Colonic mucosa (tissue), 4 donors: Measurements from ENCODE around the gene GGT7. TPM values are rescaled to one million over a fixed set of nuclear protein-coding genes. Genes with fewer than 3 reads are reported as not detected.

Experiments used
- DNase-seq: peaks from one replicate; pipeline ENCODE4 v3.0.0-alpha.2; 2020
- H3K27ac ChIP-seq: fragments of 200-600 bp; one replicate; pipeline ENCODE4 v1.8.0; 2021
- H3K27me3 ChIP-seq: fragments of 200-600 bp; one replicate; pipeline ENCODE4 v1.8.0; 2021
- H3K36me3 ChIP-seq: fragments of 200-600 bp; one replicate; pipeline ENCODE4 v1.8.0; 2021
- H3K4me1 ChIP-seq: fragments of 200-600 bp; one replicate; pipeline ENCODE4 v1.8.0; 2021; ENCODE audit warnings: mild to moderate bottlenecking
- H3K4me3 ChIP-seq: fragments of 200-600 bp; one replicate; pipeline ENCODE4 v1.8.0; 2021
- H3K9ac ChIP-seq, 2 donors: one replicate each; pipeline ENCODE4 v1.7.0; 2013; ENCODE audit warnings: control low read depth in 2 of 2, low read depth in 2 of 2, low read length in 2 of 2
- H3K9me3 ChIP-seq: fragments of 200-600 bp; one replicate; pipeline ENCODE4 v1.8.0; 2021
- intact Hi-C: fragments of 100-400 bp; cut with DNase I; formaldehyde crosslinking; loops from one replicate; pipeline ENCODE4 v1.14.1; 2022
- total RNA-seq, 2 donors: library from RNA; stranded (reverse); fragmentation: NEBNext Ultra II Directional in 1 of 2; extraction: Animal tissue kit (Norgen Biotek cat#: 25700) in 1 of 2; gene quantifications; one replicate each; pipeline ENCODE4 v1.2.1, GENCODE V29; 2021
- TF ChIP-seq, protein P1 (sequence below): fragments of 200-600 bp; IDR thresholded peaks from one replicate; pipeline ENCODE4 v1.8.0; 2022; ENCODE audit warnings: antibody characterized with exemption, mild to moderate bottlenecking
- donor health status: healthy.
- donor health status: DM: no; HTN: no; CAD: no.
- donor health status: DM: no; HTN: no; CAD: no.

Gene GGT7, protein sequence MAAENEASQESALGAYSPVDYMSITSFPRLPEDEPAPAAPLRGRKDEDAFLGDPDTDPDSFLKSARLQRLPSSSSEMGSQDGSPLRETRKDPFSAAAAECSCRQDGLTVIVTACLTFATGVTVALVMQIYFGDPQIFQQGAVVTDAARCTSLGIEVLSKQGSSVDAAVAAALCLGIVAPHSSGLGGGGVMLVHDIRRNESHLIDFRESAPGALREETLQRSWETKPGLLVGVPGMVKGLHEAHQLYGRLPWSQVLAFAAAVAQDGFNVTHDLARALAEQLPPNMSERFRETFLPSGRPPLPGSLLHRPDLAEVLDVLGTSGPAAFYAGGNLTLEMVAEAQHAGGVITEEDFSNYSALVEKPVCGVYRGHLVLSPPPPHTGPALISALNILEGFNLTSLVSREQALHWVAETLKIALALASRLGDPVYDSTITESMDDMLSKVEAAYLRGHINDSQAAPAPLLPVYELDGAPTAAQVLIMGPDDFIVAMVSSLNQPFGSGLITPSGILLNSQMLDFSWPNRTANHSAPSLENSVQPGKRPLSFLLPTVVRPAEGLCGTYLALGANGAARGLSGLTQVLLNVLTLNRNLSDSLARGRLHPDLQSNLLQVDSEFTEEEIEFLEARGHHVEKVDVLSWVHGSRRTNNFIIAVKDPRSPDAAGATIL
- 10 to 100 TPM; 10.1 to 17.8 TPM for total RNA-seq

DNA sequence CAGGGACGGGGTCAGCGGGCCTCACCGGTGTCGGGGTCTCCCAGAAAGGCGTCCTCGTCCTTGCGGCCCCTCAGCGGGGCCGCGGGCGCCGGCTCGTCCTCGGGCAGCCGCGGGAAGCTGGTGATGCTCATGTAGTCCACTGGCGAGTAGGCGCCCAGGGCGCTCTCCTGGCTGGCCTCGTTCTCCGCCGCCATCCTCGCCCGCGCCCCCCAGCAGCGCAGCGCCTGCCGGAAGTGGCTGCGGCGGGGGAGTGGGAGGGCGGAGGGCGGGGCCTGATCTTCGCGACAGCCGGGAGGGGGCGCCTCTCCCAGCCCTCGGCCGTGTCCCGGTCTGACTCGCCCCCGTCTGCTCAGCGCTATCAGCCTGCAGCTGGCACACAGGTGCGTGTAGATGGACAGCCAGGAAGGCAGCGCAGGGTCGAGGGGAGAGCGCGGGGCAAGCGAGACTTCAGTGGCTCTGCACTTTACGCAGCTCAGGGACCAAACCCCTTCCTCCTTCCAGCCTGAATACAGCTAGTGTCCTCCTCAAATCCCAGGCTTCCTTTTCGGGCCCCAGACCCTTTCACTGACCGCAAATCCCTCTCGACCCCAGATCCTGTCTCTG lies at the start of gene GGT7:
Gene GGT7 (minus strand): TSS at position 235 of the 603 bp plus-strand sequence. CDS start 41 bp downstream, at position 194.
- intact Hi-C loops = loop anchor here (2.0 to 10.0 kb wide), 2 partner anchors 84 to 222 kb away; partner anchors contain the start of gene TRPC4AP
- no peaks in the 10 kb centered on the region for H3K36me3 ChIP-seq
- H3K27me3 ChIP-seq = no peaks in the 10 kb centered on the region
- peak within 1 kb of the TSS; percentile 69 to 77 for H3K9ac ChIP-seq
- TF ChIP-seq, protein P1, sequence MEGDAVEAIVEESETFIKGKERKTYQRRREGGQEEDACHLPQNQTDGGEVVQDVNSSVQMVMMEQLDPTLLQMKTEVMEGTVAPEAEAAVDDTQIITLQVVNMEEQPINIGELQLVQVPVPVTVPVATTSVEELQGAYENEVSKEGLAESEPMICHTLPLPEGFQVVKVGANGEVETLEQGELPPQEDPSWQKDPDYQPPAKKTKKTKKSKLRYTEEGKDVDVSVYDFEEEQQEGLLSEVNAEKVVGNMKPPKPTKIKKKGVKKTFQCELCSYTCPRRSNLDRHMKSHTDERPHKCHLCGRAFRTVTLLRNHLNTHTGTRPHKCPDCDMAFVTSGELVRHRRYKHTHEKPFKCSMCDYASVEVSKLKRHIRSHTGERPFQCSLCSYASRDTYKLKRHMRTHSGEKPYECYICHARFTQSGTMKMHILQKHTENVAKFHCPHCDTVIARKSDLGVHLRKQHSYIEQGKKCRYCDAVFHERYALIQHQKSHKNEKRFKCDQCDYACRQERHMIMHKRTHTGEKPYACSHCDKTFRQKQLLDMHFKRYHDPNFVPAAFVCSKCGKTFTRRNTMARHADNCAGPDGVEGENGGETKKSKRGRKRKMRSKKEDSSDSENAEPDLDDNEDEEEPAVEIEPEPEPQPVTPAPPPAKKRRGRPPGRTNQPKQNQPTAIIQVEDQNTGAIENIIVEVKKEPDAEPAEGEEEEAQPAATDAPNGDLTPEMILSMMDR = peak; percentile 70
- H3K4me1 ChIP-seq = peaks cover 7% of the 10 kb centered on the region
- peak within 1 kb of the TSS; percentile 46 for H3K4me3 ChIP-seq
- no peaks in the 10 kb centered on the region for H3K9me3 ChIP-seq
- peak within 1 kb of the TSS; percentile 13 for H3K27ac ChIP-seq
- peak; percentile 86 for DNase-seq

DNA sequence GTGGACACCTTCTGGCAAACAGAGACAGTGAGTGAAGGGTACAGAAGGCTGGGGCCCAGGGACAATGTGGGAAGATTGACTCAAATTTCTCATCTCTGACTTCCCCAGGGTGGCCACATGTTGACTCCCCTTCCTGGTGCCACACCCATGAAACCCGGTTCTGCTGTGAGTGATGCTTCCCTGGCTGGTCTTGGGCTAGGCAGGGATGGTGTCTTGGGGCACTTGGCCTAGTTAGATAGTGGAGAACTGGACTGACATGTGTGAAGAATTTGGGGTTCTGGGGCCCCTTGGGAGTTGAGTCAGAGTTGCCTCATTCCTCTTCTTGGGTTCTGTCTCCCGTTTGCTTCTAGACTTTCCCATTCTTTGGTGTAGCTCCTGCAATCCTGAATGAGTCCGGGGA lies 48.8 kb upstream of the GGT7 start:
- intact Hi-C loops = no loop called here
- Histone ChIP-seq H3K9ac (no peak overlapping the region), H3K4me1 (no peaks in the 10 kb centered on the region), H3K27ac (no peak overlapping the region), H3K27me3 (no peaks in the 10 kb centered on the region), H3K36me3 (peaks cover 32% of the 10 kb centered on the region), H3K4me3 (no peak overlapping the region), H3K9me3 (no peaks in the 10 kb centered on the region)
- TF ChIP-seq, protein P1 = no peak
- no peak for DNase-seq

DNA sequence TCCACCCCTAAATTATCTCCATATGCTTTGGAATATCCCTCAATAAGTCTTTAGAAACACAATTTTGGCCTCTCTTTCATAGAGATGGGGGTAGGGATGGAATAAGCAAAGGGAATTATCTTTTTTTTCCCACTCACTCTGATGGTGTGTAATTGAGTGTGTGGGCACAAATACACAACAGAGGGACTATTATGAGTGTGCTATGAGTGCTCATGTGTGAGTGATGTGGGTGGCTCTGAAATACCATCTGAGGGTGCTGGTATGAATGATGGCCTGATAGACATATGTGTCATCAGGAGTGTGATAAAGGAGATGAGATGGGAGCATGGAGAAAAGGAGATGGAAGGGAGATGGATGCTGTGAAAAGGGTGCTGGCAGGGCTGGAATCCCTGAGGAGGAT lies 47.4 kb upstream of the GGT7 start:
- Histone ChIP-seq H3K9ac (no peak overlapping the region), H3K4me1 (peaks cover 7% of the 10 kb centered on the region), H3K27ac (no peak overlapping the region), H3K27me3 (no peaks in the 10 kb centered on the region), H3K9me3 (no peaks in the 10 kb centered on the region), H3K36me3 (peaks cover 23% of the 10 kb centered on the region), H3K4me3 (no peak overlapping the region)
- DNase-seq = no peak
- TF ChIP-seq, protein P1 = no peak
- intact Hi-C loops = no loop called here

DNA sequence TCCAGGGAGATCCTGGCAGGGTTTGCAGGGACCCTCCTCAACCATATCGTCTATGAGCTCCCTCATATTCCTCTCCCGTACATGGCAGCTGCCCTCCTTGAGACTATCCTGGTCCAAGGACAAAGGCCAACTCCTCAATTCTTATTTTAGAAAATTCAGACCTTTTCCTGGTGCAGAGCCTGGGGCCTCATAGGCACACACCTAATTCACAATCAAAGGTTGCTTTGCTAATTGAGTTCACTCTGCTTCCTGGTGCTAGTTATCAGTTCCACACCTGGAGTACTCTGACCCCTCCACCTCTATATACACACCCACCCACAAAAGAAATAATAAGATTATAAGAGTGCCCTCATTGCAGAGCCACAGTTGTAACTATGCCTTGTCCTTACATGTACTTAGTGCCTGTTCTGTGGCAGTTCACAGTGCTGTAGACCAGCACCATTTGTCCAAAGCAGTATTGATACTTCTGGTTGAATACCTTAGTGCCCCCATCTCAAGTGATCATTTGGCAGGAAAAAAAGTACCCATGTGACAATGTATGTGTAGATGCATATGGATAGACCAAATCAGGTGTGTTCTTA lies 44.2 kb upstream of the GGT7 start:
- Histone ChIP-seq H3K4me3 (no peak overlapping the region), H3K27ac (peak overlapping the region; percentile 86), H3K9ac (peak overlapping the region in 1 of 2 donors; percentile 55), H3K9me3 (no peaks in the 10 kb centered on the region), H3K27me3 (no peaks in the 10 kb centered on the region), H3K36me3 (peaks cover 11% of the 10 kb centered on the region), H3K4me1 (peaks cover 17% of the 10 kb centered on the region)
- peak; percentile 69 for DNase-seq
- intact Hi-C loops = no loop called here
- TF ChIP-seq, protein P1 = no peak

DNA sequence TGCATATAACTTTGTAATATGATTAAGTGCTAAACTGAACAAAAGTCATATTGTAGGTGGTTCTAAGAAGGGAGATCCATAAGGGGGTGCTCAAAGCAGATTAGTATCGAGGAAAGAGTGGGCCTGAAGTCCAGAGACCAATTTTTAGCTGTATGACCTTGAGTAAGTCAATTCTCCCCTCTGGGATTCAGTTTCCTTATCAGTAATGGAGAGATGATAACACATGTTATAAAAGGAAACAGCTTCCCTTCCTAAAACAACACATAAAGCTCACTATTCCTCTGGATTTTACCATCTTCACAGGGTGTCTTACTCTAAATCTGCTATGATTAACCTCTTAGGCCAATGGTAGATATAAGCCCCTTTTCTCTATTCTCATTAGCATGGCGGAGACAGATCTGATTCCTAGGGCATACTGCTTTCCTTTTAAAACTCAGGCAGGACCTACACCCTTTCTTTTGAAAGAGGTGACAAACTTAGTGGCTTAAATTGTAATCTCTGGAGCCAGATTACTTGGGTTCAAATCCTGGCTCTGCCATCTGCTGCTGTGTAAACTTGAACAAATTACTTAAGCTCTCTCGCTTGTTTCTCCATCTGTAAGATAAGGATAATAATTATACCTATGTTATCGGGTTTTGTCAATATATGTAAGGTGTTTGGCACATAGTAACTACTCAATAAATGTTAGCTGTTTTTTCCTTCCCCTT lies 43.2 kb upstream of the GGT7 start:
- peaks cover 1% of the 10 kb centered on the region for H3K36me3 ChIP-seq
- intact Hi-C loops = no loop called here
- TF ChIP-seq, protein P1 = no peak
- H3K9me3 ChIP-seq = no peaks in the 10 kb centered on the region
- DNase-seq = no peak
- H3K27ac ChIP-seq = peak overlapping the region; percentile 86
- peaks cover 17% of the 10 kb centered on the region for H3K4me1 ChIP-seq
- H3K27me3 ChIP-seq = no peaks in the 10 kb centered on the region
- no peak overlapping the region for H3K4me3 ChIP-seq
- peak overlapping the region; percentile 12 to 81 for H3K9ac ChIP-seq
